ENCODE measurements around the gene LRMDA.

DNA sequence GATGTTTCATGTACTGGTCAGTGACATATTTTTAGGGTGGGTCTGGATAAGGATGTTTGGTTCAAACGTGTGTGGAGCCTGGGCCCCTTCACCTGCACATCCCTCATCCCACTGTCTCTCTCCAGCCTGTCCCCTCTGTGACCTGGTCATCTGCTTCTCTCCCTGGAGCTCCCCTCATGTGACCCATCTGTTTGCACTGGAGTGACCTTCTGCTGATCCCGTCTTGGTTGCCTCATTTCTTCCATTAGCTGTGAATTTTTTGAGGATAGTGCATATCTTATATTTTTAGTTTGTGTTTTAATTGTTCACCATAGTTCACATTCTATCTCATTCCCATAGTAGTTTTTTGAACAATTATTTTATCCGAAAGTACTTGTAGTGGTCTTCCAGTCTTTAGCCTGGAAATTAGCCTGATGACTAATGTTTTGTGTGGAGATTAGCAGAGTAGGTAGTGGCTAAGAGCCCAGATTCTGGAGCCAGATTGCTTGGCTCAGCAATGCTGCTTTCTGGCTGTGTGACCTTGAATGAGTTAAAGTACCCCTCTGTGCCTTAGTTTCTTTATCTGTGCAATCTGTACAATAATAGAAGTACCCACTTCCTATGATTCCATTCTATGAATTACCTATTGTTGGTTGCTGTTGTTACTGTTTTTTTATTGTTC, 224.5 kb downstream of the LRMDA start:
- TF ChIP-seq, protein P1, sequence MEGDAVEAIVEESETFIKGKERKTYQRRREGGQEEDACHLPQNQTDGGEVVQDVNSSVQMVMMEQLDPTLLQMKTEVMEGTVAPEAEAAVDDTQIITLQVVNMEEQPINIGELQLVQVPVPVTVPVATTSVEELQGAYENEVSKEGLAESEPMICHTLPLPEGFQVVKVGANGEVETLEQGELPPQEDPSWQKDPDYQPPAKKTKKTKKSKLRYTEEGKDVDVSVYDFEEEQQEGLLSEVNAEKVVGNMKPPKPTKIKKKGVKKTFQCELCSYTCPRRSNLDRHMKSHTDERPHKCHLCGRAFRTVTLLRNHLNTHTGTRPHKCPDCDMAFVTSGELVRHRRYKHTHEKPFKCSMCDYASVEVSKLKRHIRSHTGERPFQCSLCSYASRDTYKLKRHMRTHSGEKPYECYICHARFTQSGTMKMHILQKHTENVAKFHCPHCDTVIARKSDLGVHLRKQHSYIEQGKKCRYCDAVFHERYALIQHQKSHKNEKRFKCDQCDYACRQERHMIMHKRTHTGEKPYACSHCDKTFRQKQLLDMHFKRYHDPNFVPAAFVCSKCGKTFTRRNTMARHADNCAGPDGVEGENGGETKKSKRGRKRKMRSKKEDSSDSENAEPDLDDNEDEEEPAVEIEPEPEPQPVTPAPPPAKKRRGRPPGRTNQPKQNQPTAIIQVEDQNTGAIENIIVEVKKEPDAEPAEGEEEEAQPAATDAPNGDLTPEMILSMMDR (IDR thresholded peaks at IDR 0.05) = no peak
- TF ChIP-seq POLR2A (IDR thresholded peaks at IDR 0.05) = no peak
